ENCODE measurements around the gene SCLY.

The SCLY gene

GRCh38 chr2:238098901-238099713 is 38.3 kb downstream of the SCLY start:
- no peak for DNase-seq (ENCODE audit: low spot score)
- Histone ChIP-seq H2AFZ (ENCODE audit: low read length) (no peak overlapping the region), H3K4me2 (ENCODE audit: insufficient read depth, low read length, poor library complexity, severe bottlenecking) (no peak overlapping the region), H2BK5ac (ENCODE audit: low read length) (no peak overlapping the region), H3K23ac (ENCODE audit: low read depth, low read length, poor library complexity) (no peak overlapping the region), H3K27ac (replicated peaks; ENCODE audit: low read length) (no peak overlapping the region), H2BK12ac (ENCODE audit: low read length) (no peak overlapping the region), H3K36me3 (replicated peaks in 1 of 2; ENCODE audit: control insufficient read depth in 2 of 2, insufficient read depth in 2 of 2, low read length in 2 of 2) (peaks cover 0 to 3% of the 10 kb centered on the region in 2 donors), H2BK120ac (ENCODE audit: low read depth, low read length) (no peak overlapping the region), H3K18ac (ENCODE audit: low read length) (peak overlapping the region; percentile 81), H3K4me1 (ENCODE audit: control insufficient read depth in 2 of 2, insufficient read depth in 1 of 2, low read depth in 1 of 2, low read length in 2 of 2) (peaks cover 10 to 11% of the 10 kb centered on the region in 2 donors), H4K91ac (ENCODE audit: low read depth, low read length, poor library complexity) (no peak overlapping the region), H3K9ac (ENCODE audit: low read depth, low read length, poor library complexity) (no peak overlapping the region), H3K9me3 (replicated peaks in 1 of 2; ENCODE audit: control insufficient read depth in 2 of 2, insufficient read depth in 1 of 2, low read depth in 1 of 2, low read length in 2 of 2) (peaks cover 0 to 4% of the 10 kb centered on the region in 2 donors), H3K27me3 (ENCODE audit: control insufficient read depth in 3 of 3, insufficient read depth in 3 of 3, low read depth in 1 of 3, low read length in 3 of 3) (peaks cover 0 to 2% (median 0%) of the 10 kb centered on the region in 3 experiments), H3K79me1 (ENCODE audit: low read depth, low read length) (no peaks in the 10 kb centered on the region), H3K14ac (ENCODE audit: low read length) (no peak overlapping the region), H4K8ac (ENCODE audit: low read depth, low read length) (no peak overlapping the region), H3K4me3 (ENCODE audit: low read length in 2 of 2) (no peak overlapping the region), H3K4ac (ENCODE audit: low read length) (no peak overlapping the region), H2BK15ac (ENCODE audit: low read length) (no peak overlapping the region), H2AK5ac (ENCODE audit: low read depth, low read length) (peak overlapping the region; percentile 97)
- WGBS, 2 donors (ENCODE audit: extremely low coverage in 2 of 2, insufficient read length in 2 of 2, insufficient replicate concordance in 1 of 2), result no CpG with 5 or more reads among the region's 17 CpGs

- Histone ChIP-seq H4K91ac (ENCODE audit: low read depth, low read length, poor library complexity) (no peak overlapping the region), H3K4me1 (ENCODE audit: control insufficient read depth in 2 of 2, insufficient read depth in 1 of 2, low read depth in 1 of 2, low read length in 2 of 2) (peaks cover 10 to 11% of the 10 kb centered on the region in 2 donors), H3K9me3 (replicated peaks in 1 of 2; ENCODE audit: control insufficient read depth in 2 of 2, insufficient read depth in 1 of 2, low read depth in 1 of 2, low read length in 2 of 2) (peaks cover 0 to 4% of the 10 kb centered on the region in 2 donors), H3K79me1 (ENCODE audit: low read depth, low read length) (no peaks in the 10 kb centered on the region), H3K4me2 (ENCODE audit: insufficient read depth, low read length, poor library complexity, severe bottlenecking) (no peak overlapping the region), H3K27ac (replicated peaks; ENCODE audit: low read length) (no peak overlapping the region), H2BK15ac (ENCODE audit: low read length) (no peak overlapping the region), H3K18ac (ENCODE audit: low read length) (no peak overlapping the region), H3K4me3 (ENCODE audit: low read length in 2 of 2) (no peak overlapping the region), H3K36me3 (replicated peaks in 1 of 2; ENCODE audit: control insufficient read depth in 2 of 2, insufficient read depth in 2 of 2, low read length in 2 of 2) (no peaks in the 10 kb centered on the region), H2AK5ac (ENCODE audit: low read depth, low read length) (peak overlapping the region; percentile 97), H2BK5ac (ENCODE audit: low read length) (no peak overlapping the region), H3K9ac (ENCODE audit: low read depth, low read length, poor library complexity) (no peak overlapping the region), H2BK120ac (ENCODE audit: low read depth, low read length) (no peak overlapping the region), H2BK12ac (ENCODE audit: low read length) (no peak overlapping the region), H4K8ac (ENCODE audit: low read depth, low read length) (no peak overlapping the region), H2AFZ (ENCODE audit: low read length) (no peak overlapping the region), H3K27me3 (ENCODE audit: control insufficient read depth in 3 of 3, insufficient read depth in 3 of 3, low read depth in 1 of 3, low read length in 3 of 3) (peaks cover 0 to 2% (median 0%) of the 10 kb centered on the region in 3 experiments), H3K14ac (ENCODE audit: low read length) (no peak overlapping the region), H3K23ac (ENCODE audit: low read depth, low read length, poor library complexity) (no peak overlapping the region), H3K4ac (ENCODE audit: low read length) (no peak overlapping the region)
- DNase-seq (ENCODE audit: low spot score), result no peak
- no CpG with 5 or more reads among the region's 10 CpGs for WGBS, 2 donors (ENCODE audit: extremely low coverage in 2 of 2, insufficient read length in 2 of 2, insufficient replicate concordance in 1 of 2)
Observed at GRCh38 chr2:238099714-238100048, 38.9 kb downstream of the SCLY start.

GRCh38 chr2:238100049-238100820 is 39.4 kb downstream of the SCLY start, which contains the start of gene ESPNL:
Gene ESPNL (plus strand): TSS chr2:238100340. CDS start chr2:238100420, 80 bp downstream.
- H3K27ac ChIP-seq (replicated peaks; ENCODE audit: low read length), result no peak within 1 kb of the TSS
- H2BK5ac ChIP-seq (ENCODE audit: low read length), result peak within 1 kb of the TSS; percentile 93
- peak within 1 kb of the TSS; percentile 70 for H3K9ac ChIP-seq (ENCODE audit: low read depth, low read length, poor library complexity)
- peak within 1 kb of the TSS; percentile 43 for H3K23ac ChIP-seq (ENCODE audit: low read depth, low read length, poor library complexity)
- no peak within 1 kb of the TSS for H2BK15ac ChIP-seq (ENCODE audit: low read length)
- H2AK5ac ChIP-seq (ENCODE audit: low read depth, low read length), result peak within 1 kb of the TSS; percentile 97
- no peak within 1 kb of the TSS for H3K4ac ChIP-seq (ENCODE audit: low read length)
- no peak within 1 kb of the TSS for H4K91ac ChIP-seq (ENCODE audit: low read depth, low read length, poor library complexity)
- H3K4me2 ChIP-seq (ENCODE audit: insufficient read depth, low read length, poor library complexity, severe bottlenecking), result no peak within 1 kb of the TSS
- H2BK12ac ChIP-seq (ENCODE audit: low read length), result peak within 1 kb of the TSS; percentile 41
- peaks cover 10 to 11% of the 10 kb centered on the region in 2 donors for H3K4me1 ChIP-seq (ENCODE audit: control insufficient read depth in 2 of 2, insufficient read depth in 1 of 2, low read depth in 1 of 2, low read length in 2 of 2)
- no peaks in the 10 kb centered on the region for H3K36me3 ChIP-seq (replicated peaks in 1 of 2; ENCODE audit: control insufficient read depth in 2 of 2, insufficient read depth in 2 of 2, low read length in 2 of 2)
- no peak within 1 kb of the TSS for H3K4me3 ChIP-seq (ENCODE audit: low read length in 2 of 2)
- H3K9me3 ChIP-seq (replicated peaks in 1 of 2; ENCODE audit: control insufficient read depth in 2 of 2, insufficient read depth in 1 of 2, low read depth in 1 of 2, low read length in 2 of 2), result peaks cover 0 to 4% of the 10 kb centered on the region in 2 donors
- no peak within 1 kb of the TSS for H4K8ac ChIP-seq (ENCODE audit: low read depth, low read length)
- peak within 1 kb of the TSS; percentile 82 for H3K14ac ChIP-seq (ENCODE audit: low read length)
- no peak within 1 kb of the TSS for H2BK120ac ChIP-seq (ENCODE audit: low read depth, low read length)
- H3K18ac ChIP-seq (ENCODE audit: low read length), result peak within 1 kb of the TSS; percentile 93
- WGBS, 2 donors (ENCODE audit: extremely low coverage in 2 of 2, insufficient read length in 2 of 2, insufficient replicate concordance in 1 of 2), result no CpG with 5 or more reads among the region's 38 CpGs
- DNase-seq (ENCODE audit: low spot score), result no peak
- peaks cover 0 to 2% (median 0%) of the 10 kb centered on the region in 3 experiments for H3K27me3 ChIP-seq (ENCODE audit: control insufficient read depth in 3 of 3, insufficient read depth in 3 of 3, low read depth in 1 of 3, low read length in 3 of 3)
- no peak within 1 kb of the TSS for H2AFZ ChIP-seq (ENCODE audit: low read length)
- H3K79me1 ChIP-seq (ENCODE audit: low read depth, low read length), result no peaks in the 10 kb centered on the region

Data from neuronal stem cell (in vitro differentiated cells).